ENCODE measurements around the gene ZNF467.

GRCh38 chr7:149733131-149733923 lies 40.1 kb downstream of the ZNF467 start:
- TF ChIP-seq EZH2 (IDR thresholded peaks at IDR 0.05; ENCODE audit: low read depth, low read length, severe bottlenecking) (no peak), CTCF (IDR thresholded peaks at IDR 0.05; ENCODE audit: control extremely low read depth in 1 of 3, insufficient read depth in 1 of 3, low read depth in 1 of 3, low read length in 3 of 3) (no peak), TCF12 (IDR thresholded peaks at IDR 0.05; ENCODE audit: low read depth, low read length) (no peak), JUN (IDR thresholded peaks at IDR 0.05; ENCODE audit: low read depth, low read length) (no peak), JUND (IDR thresholded peaks at IDR 0.05; ENCODE audit: low read length) (no peak), SIN3A (conservative IDR thresholded peaks at IDR 0.05 in 1 of 2, IDR thresholded peaks at IDR 0.05 in 1 of 2; ENCODE audit: low read depth in 1 of 2, low read length in 2 of 2) (no peak), CHD1 (IDR thresholded peaks at IDR 0.05; ENCODE audit: low read depth, low read length) (no peak)

Data from H1 (cell line).